H4 (cell line): ENCODE data around the gene SYT12. TPM values are rescaled to one million over a fixed set of nuclear protein-coding genes. Genes with fewer than 3 reads are reported as not detected.
"Not testable (repeated sequence)": the region's sequence is repeated elsewhere in the genome, so short reads cannot be mapped to it uniquely, and the experiment has no call there.

ENCODE experiments used
- DNase-seq: peaks from one replicate; pipeline ENCODE4 v3.0.0-alpha.2; 2015; ENCODE audit warnings: low spot score
- total RNA-seq: library from RNA; depleted of rRNA; stranded (reverse); fragments of >200 nt; shearing (Covaris generic); gene quantifications from 2 replicates; pipeline ENCODE4 v1.2.3, GENCODE V29; 2014; rRNA removed

Gene SYT12
- total RNA-seq, result 0.08 TPM in 1 of 2 replicates, not detected in the other

- no peak for DNase-seq
These were observed at the start of gene SYT12 for GRCh38 chr11:67022961-67023956. Gene SYT12 (plus strand): TSS chr11:67023134. CDS start chr11:67030145, 7,011 bp downstream.

GRCh38 chr11:66973956-66974580, 48.9 kb upstream of the SYT12 start:
- DNase-seq, result no peak

GRCh38 chr11:66974724-66975404, 48.1 kb upstream of the SYT12 start, which contains the start of gene C11orf86:
Gene C11orf86 (plus strand): TSS chr11:66975304. CDS start chr11:66975363, 59 bp downstream.
- DNase-seq, result no peak

GRCh38 chr11:66975405-66976027, 47.4 kb upstream of the SYT12 start:
- DNase-seq, result no peak

GRCh38 chr11:66976028-66976467, 46.9 kb upstream of the SYT12 start:
- DNase-seq, result no peak

- DNase-seq, result no peak
These were observed 46.0 kb upstream of the SYT12 start for GRCh38 chr11:66976925-66977324.

- no peak for DNase-seq
These were observed 44.7 kb upstream of the SYT12 start for GRCh38 chr11:66978229-66978628.

GRCh38 chr11:66978717-66979116, 44.2 kb upstream of the SYT12 start:
- DNase-seq, result no peak

GRCh38 chr11:66979336-66979980, 43.5 kb upstream of the SYT12 start:
- no peak for DNase-seq

GRCh38 chr11:66981976-66982578, 40.9 kb upstream of the SYT12 start:
- peak; percentile 94 for DNase-seq

GRCh38 chr11:66983275-66983924, 39.5 kb upstream of the SYT12 start:
- DNase-seq, result no peak

- DNase-seq, result no peak
These were observed 37.3 kb upstream of the SYT12 start for GRCh38 chr11:66985508-66986177.

GRCh38 chr11:66986178-66986545, 36.8 kb upstream of the SYT12 start:
- no peak for DNase-seq

GRCh38 chr11:66987158-66987620, 35.7 kb upstream of the SYT12 start:
- no peak for DNase-seq

GRCh38 chr11:66987924-66988637, 34.9 kb upstream of the SYT12 start:
- no peak for DNase-seq

- not testable (repeated sequence) for DNase-seq
These were observed 34.2 kb upstream of the SYT12 start for GRCh38 chr11:66988741-66989140.

GRCh38 chr11:66989360-66989759, 33.6 kb upstream of the SYT12 start:
- DNase-seq, result not testable (repeated sequence)

GRCh38 chr11:66992041-66992440, 30.9 kb upstream of the SYT12 start:
- DNase-seq, result no peak
